Kidney epithelial cell (primary cell): Measurements from ENCODE around the gene MRPS12. TPM values are rescaled to one million over a fixed set of nuclear protein-coding genes. Genes with fewer than 3 reads are reported as not detected.
"Not testable (repeated sequence)": the region's sequence is repeated elsewhere in the genome, so short reads cannot be mapped to it uniquely, and the experiment has no call there.

Source experiments
- DNase-seq: peaks from one replicate; pipeline ENCODE4 v3.0.0-alpha.2; 2010; ENCODE audit warnings: low read depth
- H3K27me3 ChIP-seq: 2 replicates; pipeline ENCODE4 v1.6.0; 2011; ENCODE audit warnings: low read length; ENCODE audit not compliant: control insufficient read depth, insufficient read depth
- H3K36me3 ChIP-seq: 2 replicates; pipeline ENCODE4 v1.5.1; 2011; ENCODE audit warnings: low read length; ENCODE audit not compliant: control insufficient read depth, insufficient read depth
- H3K4me3 ChIP-seq: 2 replicates; pipeline ENCODE4 v1.5.1; 2011; ENCODE audit warnings: low read depth, mild to moderate bottlenecking, control low read depth, low read length
- CTCF ChIP-seq: IDR thresholded peaks from 2 replicates; pipeline ENCODE4 v1.5.1; 2011; ENCODE audit warnings: mild to moderate bottlenecking, moderate library complexity, low read length, control low read depth, inconsistent platforms; ENCODE audit not compliant: insufficient read depth, poor library complexity, severe bottlenecking
- total RNA-seq: library from RNA; depleted of rRNA; stranded (reverse); fragments of >200 nt; gene quantifications from 2 replicates; pipeline ENCODE4 v1.2.3, GENCODE V29; 2015

The MRPS12 gene
- total RNA-seq, 1 donor from 2014 or later: 53.8 TPM

GRCh38 chr19:38953677-38954076 is 22.9 kb downstream of the MRPS12 start:
- H3K27me3 ChIP-seq: no peaks in the 10 kb centered on the region
- H3K4me3 ChIP-seq: no peak overlapping the region
- no peaks in the 10 kb centered on the region for H3K36me3 ChIP-seq
- TF ChIP-seq CTCF: no peak
- DNase-seq: no peak

GRCh38 chr19:38956264-38956663 is 25.5 kb downstream of the MRPS12 start:
- Histone ChIP-seq H3K36me3 (no peaks in the 10 kb centered on the region), H3K27me3 (no peaks in the 10 kb centered on the region), H3K4me3 (no peak overlapping the region)
- TF ChIP-seq CTCF: no peak
- no peak for DNase-seq

GRCh38 chr19:38958301-38958700 is 27.6 kb downstream of the MRPS12 start:
- Histone ChIP-seq H3K27me3 (no peaks in the 10 kb centered on the region), H3K4me3 (no peak overlapping the region), H3K36me3 (no peaks in the 10 kb centered on the region)
- no peak for TF ChIP-seq CTCF
- no peak for DNase-seq

- H3K4me3 ChIP-seq: no peak overlapping the region
- no peaks in the 10 kb centered on the region for H3K36me3 ChIP-seq
- no peak for TF ChIP-seq CTCF
- DNase-seq: no peak
- H3K27me3 ChIP-seq: no peaks in the 10 kb centered on the region
Observed at GRCh38 chr19:38959618-38960017, 28.9 kb downstream of the MRPS12 start.

- no peak for DNase-seq
- H3K27me3 ChIP-seq: no peaks in the 10 kb centered on the region
Observed at GRCh38 chr19:38964738-38965137, 34.0 kb downstream of the MRPS12 start.

GRCh38 chr19:38966149-38966548 is 35.4 kb downstream of the MRPS12 start:
- DNase-seq, H3K27me3 ChIP-seq, H3K4me3 ChIP-seq, H3K36me3 ChIP-seq: not testable (repeated sequence)

More at GRCh38 chr19:38964738-38965137, 34.0 kb downstream of the MRPS12 start:
- H3K4me3 ChIP-seq: no peak overlapping the region
- no peaks in the 10 kb centered on the region for H3K36me3 ChIP-seq
- no peak for TF ChIP-seq CTCF
